Right ventricle myocardium inferior (tissue), 1 donor: Measurements from ENCODE around the gene ANO5. TPM values are rescaled to one million over a fixed set of nuclear protein-coding genes. Genes with fewer than 3 reads are reported as not detected.
A peak's percentile ranks its signal among the peaks of the same experiment; 100 is the strongest.
"Not testable (repeated sequence)": the region's sequence is repeated elsewhere in the genome, so short reads cannot be mapped to it uniquely, and the experiment has no call there.

Experiments
- ATAC-seq: fragments of 200-7000 bp; cut with Tn5 transposase; one replicate; pipeline ENCODE4 v1.9.1; 2020; ENCODE audit warnings: mild to moderate bottlenecking, moderate library complexity
- DNase-seq: peaks from one replicate; pipeline ENCODE4 v3.0.0; 2021; ENCODE audit errors: missing footprints
- intact Hi-C: fragments of 100-400 bp; cut with DNase I; formaldehyde crosslinking; loops from one replicate; pipeline ENCODE4 v1.11.0; 2022
- total RNA-seq: library from RNA; stranded (reverse); fragmentation: NEBNext Ultra II Directional; extraction: Animal tissue kit (Norgen Biotek cat#: 25700); gene quantifications from one replicate; pipeline ENCODE4 v1.2.1, GENCODE V29; 2021
- donor health status: DM: no; HTN: yes; CAD: no; lungs with severe emphysema.

ANO5 gene
- total RNA-seq, 1 donor from 2014 or later: 59.1 TPM

- DNase-seq (no peak), ATAC-seq (no peak)
- intact Hi-C loops: no loop called here
Observed at GRCh38 chr11:22197139-22198005, 4.5 kb downstream of the ANO5 start.

- intact Hi-C loops: no loop called here
- DNase-seq (no peak), ATAC-seq (no peak)
Observed at GRCh38 chr11:22199243-22199642, 6.4 kb downstream of the ANO5 start.

DNA sequence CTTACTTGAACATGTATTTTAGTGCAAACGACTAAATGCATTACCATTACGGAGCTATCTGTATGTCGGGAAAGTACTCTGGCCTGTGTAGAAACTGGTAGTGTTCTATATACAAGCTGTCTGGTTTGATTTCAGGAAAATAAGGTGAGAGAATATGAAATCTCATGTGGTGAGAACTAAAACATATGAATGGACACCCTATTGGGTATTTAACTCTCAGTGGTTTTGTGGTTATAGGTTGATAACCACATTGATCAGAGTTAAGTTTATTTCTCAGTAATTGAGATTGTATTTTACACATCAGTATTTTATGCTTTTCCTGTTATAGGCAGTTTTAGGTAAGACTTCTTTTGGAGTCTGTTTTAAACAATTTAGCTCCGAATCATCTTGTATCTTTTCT is 10.4 kb downstream of the ANO5 start:
- intact Hi-C loops: no loop called here
- DNase-seq: no peak
- ATAC-seq: no peak

- DNase-seq: no peak
- peak; percentile 59 for ATAC-seq
Observed at GRCh38 chr11:22207162-22207561, 14.3 kb downstream of the ANO5 start.

GRCh38 chr11:22208151-22208858 is 15.4 kb downstream of the ANO5 start:
- ATAC-seq (peak; percentile 66), DNase-seq (no peak)
- intact Hi-C loops: no loop called here

More at GRCh38 chr11:22207162-22207561, 14.3 kb downstream of the ANO5 start:
- intact Hi-C loops: no loop called here

DNA sequence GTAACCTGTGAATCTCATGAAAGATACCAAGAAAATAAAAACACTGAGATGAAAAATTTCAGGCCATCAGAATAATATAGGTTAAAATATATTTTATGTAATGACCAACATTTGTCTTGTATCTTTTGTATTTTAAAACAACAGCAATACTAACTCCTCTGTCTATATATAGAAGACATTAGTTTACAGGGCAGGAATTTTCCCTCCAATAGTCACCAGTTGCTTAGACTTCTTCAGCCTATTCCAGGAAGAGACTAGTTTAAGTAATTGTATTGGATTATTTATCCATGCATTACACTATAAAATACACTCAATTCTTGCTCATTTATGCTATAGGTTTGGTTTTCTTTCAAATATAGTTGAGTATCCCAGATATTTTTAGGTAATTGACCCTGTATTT is 24.1 kb downstream of the ANO5 start:
- ATAC-seq (no peak), DNase-seq (no peak)
- intact Hi-C loops: no loop called here

GRCh38 chr11:22221143-22221542 is 28.3 kb downstream of the ANO5 start:
- DNase-seq: no peak
- no peak for ATAC-seq
- intact Hi-C loops: loop anchor here (5.0 kb wide), 1 partner anchor 34 kb away; no protein-coding TSS in a partner anchor

GRCh38 chr11:22225190-22225589 is 32.3 kb downstream of the ANO5 start:
- intact Hi-C loops: no loop called here
- DNase-seq (no peak), ATAC-seq (no peak)

DNA sequence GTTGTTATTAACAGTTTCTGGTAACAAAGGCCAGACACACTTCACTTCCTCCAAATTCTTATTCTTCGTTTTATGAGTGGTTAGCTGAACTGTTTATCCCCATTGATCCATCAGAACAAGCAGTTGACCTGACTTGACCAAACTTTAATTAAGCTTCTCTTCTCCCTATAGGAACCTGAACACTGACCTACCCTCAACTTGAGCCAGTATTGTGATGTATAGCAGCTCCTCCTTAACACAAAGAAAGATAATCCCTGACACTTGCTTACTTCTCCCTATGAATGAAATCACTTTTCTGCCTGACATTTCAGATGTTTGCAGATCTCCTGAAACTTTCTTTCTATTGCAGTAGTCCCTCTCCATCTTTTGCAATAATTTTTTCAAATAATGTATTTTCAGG is 41.9 kb downstream of the ANO5 start:
- no peak for DNase-seq
- intact Hi-C loops: no loop called here
- no peak for ATAC-seq

- DNase-seq (peak; percentile 60), ATAC-seq (peak; percentile 69)
- intact Hi-C loops: no loop called here
Observed at GRCh38 chr11:22244986-22245592, 52.2 kb downstream of the ANO5 start.

GRCh38 chr11:22246992-22247391 is 54.1 kb downstream of the ANO5 start:
- intact Hi-C loops: no loop called here
- DNase-seq: no peak
- ATAC-seq: no peak

DNA sequence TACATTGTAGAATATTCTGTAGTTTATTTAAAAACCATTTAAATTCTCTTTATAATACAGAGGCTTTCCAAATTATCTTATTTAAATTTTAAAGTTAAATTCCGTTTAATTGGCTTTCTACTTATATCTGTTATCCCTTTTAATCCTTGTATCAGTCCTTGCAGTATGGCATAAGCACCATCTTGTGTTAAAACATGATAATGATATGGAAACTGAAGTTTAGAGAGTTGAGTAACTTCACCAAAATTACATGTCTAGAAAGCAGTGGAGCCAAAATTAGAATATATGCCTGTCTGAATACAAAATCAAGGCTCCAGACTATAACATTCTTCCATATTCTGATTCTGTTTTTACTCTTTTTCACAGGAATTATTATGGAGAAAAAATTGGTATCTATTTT is 57.0 kb downstream of the ANO5 start:
- ATAC-seq: no peak
- DNase-seq: no peak
- intact Hi-C loops: no loop called here

DNA sequence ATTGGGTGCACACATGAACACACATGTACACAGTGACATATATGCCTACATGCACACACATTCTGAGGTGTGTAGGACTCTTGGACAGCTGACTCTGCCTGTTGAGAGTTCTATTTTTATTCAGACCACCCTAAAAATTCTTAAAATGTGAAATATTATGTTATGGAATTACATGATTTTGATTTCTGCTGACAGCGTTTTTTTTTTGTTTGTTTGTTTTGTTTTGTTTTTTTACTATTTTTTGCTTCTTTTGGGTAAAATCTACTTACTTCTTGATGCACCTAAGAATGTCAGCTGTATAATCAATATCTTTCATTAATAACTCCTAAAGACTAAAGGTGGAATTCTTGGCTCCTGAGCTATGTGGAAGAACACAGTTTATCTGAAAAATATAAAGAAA is 64.0 kb downstream of the ANO5 start:
- ATAC-seq (no peak), DNase-seq (no peak)
- intact Hi-C loops: no loop called here

DNA sequence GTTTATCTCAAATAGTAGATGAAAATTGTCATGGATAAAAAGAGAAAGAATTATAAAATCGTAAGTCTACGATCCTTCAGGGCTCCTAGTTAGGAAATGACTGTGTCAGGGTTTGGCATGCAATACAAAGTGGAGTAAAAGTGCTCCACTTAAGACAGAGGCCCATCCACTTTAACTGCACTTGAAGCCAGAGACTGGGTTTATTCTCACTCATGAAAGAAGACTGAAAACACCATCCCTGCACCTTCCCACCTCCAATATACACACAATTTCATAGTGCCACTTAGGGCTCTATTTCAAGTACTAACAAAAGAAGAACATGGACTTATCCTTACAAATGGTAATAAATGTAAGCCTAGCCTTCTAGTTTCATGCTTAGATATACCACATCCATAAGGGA is 70.7 kb downstream of the ANO5 start:
- intact Hi-C loops: no loop called here
- DNase-seq (no peak), ATAC-seq (no peak)

DNA sequence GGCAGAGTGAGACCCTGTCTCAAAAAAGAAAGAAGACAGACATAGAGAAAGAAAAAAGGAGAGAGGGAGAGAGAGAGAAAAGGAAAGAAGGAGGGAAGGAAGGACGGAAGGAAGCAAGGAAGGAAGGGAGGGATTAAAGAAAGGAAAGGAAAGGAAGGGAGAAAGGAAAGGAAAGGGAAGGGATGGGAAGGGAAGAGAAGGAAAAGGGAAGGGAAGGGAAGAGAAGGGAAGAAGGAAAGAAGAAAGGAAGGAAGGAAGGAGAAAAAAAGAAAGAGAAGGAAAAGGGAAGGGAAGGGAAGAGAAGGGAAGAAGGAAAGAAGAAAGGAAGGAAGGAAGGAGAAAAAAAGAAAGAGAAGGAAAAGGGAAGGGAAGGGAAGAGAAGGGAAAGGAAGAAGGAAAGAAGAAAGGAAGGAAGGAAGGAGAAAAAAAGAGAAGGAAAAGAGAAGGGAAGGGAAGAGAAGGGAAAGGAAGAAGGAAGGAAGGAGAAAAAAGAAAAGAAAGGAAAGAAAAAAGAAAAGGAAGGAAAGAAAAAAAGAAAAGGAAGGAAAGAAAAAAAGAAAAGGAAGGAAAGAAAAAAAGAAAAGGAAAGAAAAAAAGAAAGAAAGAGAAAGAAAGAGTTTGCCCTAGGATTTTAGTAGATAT is 76.2 kb downstream of the ANO5 start:
- intact Hi-C loops, ATAC-seq: not testable (repeated sequence)

GRCh38 chr11:22273781-22274180 is 80.9 kb downstream of the ANO5 start:
- ATAC-seq: no peak
- intact Hi-C loops: no loop called here
- DNase-seq: no peak

More for the DNA sequence above, 76.2 kb downstream of the ANO5 start:
- not testable (repeated sequence) for DNase-seq

GRCh38 chr11:22275600-22275999 is 82.7 kb downstream of the ANO5 start:
- intact Hi-C loops: no loop called here
- no peak for DNase-seq
- ATAC-seq: no peak

DNA sequence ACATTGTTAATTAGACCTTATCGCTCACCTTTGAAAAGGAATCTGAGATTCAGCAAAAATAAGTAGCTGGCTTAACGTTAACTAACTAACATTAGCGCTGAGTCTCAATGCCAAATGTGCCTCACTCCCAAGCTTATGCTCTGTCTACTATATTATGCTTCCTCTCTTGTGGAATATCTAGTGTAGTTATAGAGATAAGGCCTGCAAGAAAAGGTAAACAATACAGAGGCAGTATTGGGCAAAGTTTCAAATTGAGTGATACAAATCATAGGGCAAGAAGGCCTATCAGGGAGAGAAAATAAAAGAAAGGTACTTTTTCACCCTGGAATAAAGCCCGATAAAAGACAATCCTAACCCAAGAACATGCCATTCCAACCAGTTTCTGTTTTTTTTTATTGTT is 83.7 kb downstream of the ANO5 start:
- ATAC-seq (no peak), DNase-seq (no peak)
- intact Hi-C loops: no loop called here

DNA sequence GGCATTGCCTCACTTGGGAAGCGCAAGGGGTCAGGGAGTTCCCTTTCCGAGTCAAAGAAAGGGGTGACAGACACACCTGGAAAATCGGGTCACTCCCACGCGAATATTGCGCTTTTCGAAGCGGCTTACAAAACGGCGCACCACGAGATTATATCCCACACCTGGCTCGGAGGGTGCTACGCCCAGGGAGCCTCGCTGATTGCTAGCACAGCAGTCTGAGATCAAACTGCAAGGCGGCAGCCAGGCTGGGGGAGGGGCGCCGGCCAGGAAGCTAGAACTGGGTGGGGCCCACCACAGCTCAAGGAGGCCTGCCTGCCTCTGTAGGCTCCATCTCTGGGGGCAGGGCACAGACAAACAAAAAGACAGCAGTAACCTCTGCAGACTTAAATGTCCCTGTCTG is 92.1 kb downstream of the ANO5 start:
- ATAC-seq, intact Hi-C loops, DNase-seq: not testable (repeated sequence)
